IPS DF 4.7 (cell line): Measurements from ENCODE around the gene UTP15.

Experiments
- DNase-seq: peaks from one replicate; pipeline ENCODE4 v3.0.0-alpha.2; 2013; ENCODE audit warnings: low spot score; ENCODE audit errors: extremely low read depth

Gene UTP15

GRCh38 chr5:73565139-73565968, at the start of gene UTP15, which contains the start of gene ANKRA2:
TSS of gene UTP15 (plus strand) at chr5:73565743. CDS start at chr5:73567345, 1,602 bp downstream.
TSS of gene ANKRA2 (minus strand) at chr5:73565639. CDS start at chr5:73562881, 2,758 bp downstream.
- peak; percentile 93 for DNase-seq

GRCh38 chr5:73519531-73520283, 45.8 kb upstream of the UTP15 start:
- DNase-seq, result peak; percentile 85

DNA sequence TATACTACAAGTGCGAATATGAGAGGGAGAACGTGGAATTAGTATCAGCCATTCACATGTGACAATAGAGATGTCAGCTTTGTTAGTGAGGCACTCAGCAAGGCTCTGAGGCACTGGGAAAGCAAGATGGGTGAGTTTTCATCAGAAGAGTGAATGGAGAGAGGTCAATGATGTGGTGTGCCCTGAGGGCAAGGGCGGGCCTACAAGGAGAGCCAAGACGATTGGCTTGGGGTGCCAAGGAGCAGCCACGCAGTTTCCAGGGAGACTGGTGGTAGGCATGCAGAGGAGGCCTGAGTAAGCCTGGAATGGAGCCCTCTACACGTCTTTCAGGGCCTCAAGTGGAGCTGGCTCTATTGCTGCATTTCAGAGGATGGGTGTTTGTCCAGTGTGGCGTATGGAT, 42.6 kb upstream of the UTP15 start:
- DNase-seq, result no peak

GRCh38 chr5:73523861-73524260, 41.7 kb upstream of the UTP15 start:
- no peak for DNase-seq

- DNase-seq, result no peak
These were observed 39.8 kb upstream of the UTP15 start for GRCh38 chr5:73525606-73526203.

DNA sequence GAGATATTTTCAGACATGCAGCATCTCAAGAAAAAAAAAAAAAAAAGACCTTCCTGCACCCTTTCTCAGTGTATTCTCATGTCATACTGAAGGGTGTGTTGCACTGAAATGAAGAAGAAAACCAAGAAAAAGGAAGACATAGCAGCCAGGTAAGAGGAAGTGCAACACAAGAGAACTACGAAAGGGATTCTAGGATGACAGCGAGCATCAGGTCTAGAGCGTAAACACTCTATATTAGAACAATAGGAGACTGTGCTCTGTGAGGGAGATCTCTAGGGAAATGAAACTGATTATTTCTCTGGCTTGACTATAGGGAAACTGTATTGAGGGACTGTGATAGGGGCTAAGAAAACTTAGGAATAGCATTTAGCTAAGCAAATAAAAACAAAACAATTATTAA, 37.3 kb upstream of the UTP15 start:
- DNase-seq, result no peak

DNA sequence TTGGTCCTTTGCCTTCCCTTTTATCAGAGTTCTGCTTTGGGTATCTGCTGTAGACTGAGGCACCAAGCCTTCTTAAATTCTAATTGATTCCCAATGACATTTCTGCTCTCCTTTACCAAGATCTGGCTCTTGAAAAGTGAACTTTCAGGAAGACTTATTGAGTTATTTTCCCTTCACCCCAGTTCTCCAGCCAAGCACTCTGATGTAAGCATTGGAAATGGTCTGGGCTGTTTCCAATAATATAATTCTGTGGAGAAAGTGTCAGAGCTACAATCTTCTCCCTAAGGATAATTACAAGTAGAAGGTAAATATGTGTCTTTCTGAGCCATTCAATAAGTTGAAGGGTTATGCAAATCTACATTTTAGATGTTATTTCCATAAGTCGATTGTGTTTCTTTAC, 36.5 kb upstream of the UTP15 start:
- DNase-seq, result no peak

DNA sequence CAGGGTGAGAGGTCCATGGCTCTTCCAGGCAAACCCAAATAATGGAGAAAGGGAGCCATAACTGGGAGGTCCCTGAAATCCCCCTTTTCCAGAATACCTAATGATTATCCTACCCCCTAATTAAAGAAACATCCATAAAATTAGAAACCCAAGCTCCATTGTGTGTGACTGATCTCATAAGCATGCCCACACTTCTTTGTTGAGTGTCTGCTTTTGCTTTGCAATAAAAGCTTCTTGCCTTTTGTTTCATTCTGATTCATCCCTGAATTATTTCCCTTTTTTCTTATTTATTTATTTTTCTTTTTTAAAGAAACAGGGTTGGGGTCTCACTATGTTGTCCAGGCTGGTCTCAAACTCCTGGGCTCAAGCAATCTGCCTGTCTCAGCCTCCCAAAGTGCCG, 34.2 kb upstream of the UTP15 start:
- no peak for DNase-seq

- DNase-seq, result no peak
These were observed 33.3 kb upstream of the UTP15 start for GRCh38 chr5:73532195-73532594.

- DNase-seq, result no peak
These were observed 31.4 kb upstream of the UTP15 start for GRCh38 chr5:73534011-73534644.

DNA sequence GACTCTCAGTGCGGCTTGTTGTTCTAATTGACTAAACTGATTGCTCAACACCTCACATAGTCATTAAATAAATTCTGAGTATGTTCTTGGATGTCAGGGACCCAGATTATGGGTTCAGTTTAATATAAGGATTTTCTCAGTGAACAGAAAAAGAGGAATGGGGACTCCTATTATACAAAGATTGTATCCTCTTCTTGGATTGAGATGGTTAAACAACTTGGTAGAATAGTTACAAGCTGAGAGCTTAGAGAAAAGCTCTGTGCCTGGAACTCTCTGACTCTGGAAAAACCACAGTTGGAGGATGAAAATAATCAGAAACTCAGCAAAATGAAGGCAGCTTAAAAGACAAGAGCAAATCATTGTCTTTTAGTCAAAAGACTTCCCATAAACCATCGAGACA, 30.6 kb upstream of the UTP15 start:
- DNase-seq, result no peak

DNA sequence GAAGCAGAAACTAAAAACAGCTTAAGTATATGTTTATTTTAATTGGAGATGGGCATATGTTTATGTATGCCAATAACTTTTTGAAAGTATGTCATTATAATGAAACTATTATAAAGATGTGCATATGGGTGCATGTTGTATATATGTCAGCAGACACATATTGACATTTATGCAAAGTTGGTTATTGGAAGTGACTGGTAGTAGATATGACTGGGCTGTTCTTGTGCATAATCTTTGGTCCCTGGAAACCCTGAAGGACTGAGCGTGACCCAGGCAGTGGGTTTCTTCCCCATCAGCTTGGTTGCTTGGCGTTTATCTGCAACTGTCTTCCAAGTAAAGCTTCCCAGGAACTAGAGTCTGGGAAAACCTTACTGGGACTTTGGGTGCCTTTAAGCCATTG, 25.8 kb upstream of the UTP15 start:
- no peak for DNase-seq

DNA sequence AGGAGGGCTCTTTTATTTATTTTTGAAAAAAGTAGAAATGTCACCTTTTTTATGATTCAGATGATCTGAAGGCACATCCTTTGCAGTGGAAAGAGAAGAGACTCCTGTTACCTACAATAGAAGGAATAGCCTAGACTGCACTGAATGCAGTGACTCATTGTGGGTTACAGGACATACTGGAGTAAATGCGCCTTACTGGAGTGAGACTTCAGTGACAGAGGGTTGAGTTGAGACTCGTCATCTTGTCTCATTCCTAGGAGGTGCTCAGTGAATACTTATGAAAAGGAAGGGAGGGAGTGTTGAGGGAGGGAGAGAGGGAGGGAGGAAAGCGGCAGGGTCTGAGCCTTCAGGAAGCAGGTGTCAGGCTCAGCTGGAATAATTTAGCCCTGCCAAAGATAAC, 25.4 kb upstream of the UTP15 start:
- no peak for DNase-seq

- DNase-seq, result no peak
These were observed 23.5 kb upstream of the UTP15 start for GRCh38 chr5:73542020-73542419.

DNA sequence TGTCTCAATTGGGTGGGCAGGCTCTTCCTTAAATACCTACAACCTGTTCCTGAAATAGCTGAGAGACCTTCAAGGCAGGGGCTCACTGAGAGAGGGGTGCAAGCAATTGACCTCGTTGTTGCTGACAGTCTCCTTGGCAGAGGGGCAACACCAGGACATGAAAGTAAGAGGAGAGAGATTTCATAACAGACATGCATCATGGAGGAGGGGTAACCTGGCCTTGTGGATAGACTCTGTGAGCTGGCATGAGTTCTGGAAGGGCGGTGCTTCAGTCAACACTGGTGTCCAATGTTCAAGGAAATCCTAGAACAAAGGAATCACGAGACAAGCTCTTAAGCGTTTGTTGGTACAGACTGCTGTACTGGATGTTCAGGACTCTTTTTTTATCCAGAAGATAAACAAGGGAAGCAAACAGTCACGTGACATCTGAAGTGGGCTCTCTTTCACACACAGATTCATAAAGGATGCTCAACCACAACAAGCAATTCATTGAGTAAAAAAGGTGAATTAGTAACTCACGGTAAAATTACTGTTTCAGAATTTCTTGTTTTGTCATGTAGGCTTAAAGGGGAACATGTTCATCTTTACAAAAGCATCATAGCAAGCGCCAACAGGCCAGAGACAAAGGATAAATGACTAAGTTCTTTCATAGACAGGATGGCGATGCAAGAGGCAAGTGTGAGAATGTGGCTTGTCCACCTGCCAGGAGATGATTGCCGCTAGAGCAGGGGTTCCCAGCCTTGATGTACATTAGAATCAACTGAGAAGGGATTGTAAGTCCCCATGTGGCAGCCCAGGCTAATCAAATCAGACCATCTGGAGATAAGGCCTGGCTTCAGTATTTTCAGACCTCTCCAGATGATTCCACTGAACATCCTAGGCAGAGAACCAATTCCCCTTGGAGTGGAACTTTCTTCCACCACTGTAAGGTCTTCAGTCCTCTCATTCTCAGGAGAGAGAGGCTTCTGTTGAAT, 20.8 kb upstream of the UTP15 start:
- DNase-seq, result no peak

- no peak for DNase-seq
These were observed 20.2 kb upstream of the UTP15 start for GRCh38 chr5:73545403-73545779.

DNA sequence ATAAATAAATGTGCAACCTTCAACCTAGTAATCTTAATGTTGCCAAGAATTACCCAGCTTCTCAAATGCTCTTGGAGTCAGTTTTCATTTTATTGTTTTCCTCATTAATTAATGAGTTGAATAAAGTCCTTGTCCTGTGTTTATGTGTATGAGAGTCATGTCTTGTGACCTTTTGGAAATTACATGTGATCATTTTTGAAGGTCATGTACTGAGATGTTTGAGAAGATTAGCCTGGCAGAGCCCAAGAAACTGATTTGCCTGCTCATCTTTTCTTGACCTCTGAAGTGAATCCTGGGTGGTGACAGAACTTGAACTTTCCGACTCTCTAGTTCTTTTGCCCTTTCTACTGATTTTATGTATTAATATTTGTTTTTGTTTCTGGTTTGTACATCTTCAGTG, 15.5 kb upstream of the UTP15 start:
- DNase-seq, result no peak

DNA sequence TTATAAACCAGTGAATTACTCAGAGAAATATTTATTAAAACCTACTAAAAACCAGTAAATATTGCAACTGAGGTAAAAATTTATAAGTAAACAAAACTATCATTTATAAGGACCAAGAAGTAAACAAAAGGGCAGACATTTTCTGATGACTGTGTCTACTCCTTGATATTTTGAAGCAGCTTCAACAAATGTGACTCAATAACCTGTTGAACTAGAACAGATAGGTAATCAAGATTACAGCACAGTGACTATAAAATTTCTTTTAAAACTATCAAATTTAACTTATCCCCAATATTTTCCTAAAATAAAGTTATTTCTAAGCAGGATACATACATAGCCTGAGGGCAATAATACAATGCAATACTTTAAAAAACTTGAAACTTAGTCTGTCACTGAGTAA, 12.9 kb upstream of the UTP15 start:
- no peak for DNase-seq

GRCh38 chr5:73558950-73559349, 6.6 kb upstream of the UTP15 start:
- DNase-seq, result no peak

- DNase-seq, result no peak
These were observed 1.5 kb upstream of the UTP15 start for GRCh38 chr5:73564018-73564417.

GRCh38 chr5:73564675-73565074, 868 bp upstream of the UTP15 start:
- no peak for DNase-seq
